K562 (cell line): ENCODE results near the gene ADAMTSL2. TPM values are rescaled to one million over a fixed set of nuclear protein-coding genes. Genes with fewer than 3 reads are reported as not detected.

Experiments
- ATAC-seq: fragments of 200-7000 bp; cut with Tn5 transposase; 3 replicates; pipeline ENCODE4 v1.9.1; 2020; ENCODE audit warnings: moderate library complexity
- BruUV-seq: library from RNA; stranded (reverse); fragments of 400-500 nt; replicated peaks from 2 replicates; lab custom pipeline; 2021; lab: Mats Ljungman, UMichigan
- CTCF ChIA-PET: fragments of 300-600 bp; formaldehyde crosslinking; extraction: SDS; loops from one replicate; lab custom pipeline; 2021; ENCODE audit warnings: low intra/inter-chr PET ratio; lab: Yijun Ruan, JAX
- POLR2A ChIA-PET: fragments of 300-600, 350-650 bp; sonication (Branson Sonifier 250); formaldehyde crosslinking; extraction: SDS; loops from one replicate; lab custom pipeline; 2021; ENCODE audit warnings: antibody characterized with exemption, inconsistent platforms; lab: Yijun Ruan, JAX
- DNase-seq, 4 experiments: peaks; one replicate each; pipeline versions ENCODE4 v3.0.0 to v3.0.0-alpha.2; 2011 to 2018; ENCODE audit warnings: low spot score in 3 of 4, mixed read lengths in 3 of 4; ENCODE audit errors: extremely low read depth in 1 of 4
- FAIRE-seq: peaks from 2 replicates; lab custom pipeline; 2011; peaks lifted over from hg19 to GRCh38; lab: Jason Lieb, UNC
- H2AFZ ChIP-seq: 2 replicates; pipeline ENCODE4 v1.6.0; 2011; ENCODE audit warnings: low read depth, low read length, control low read depth, inconsistent platforms
- H3K27ac ChIP-seq: fragments of 200-600 bp; 3 replicates; pipeline ENCODE4 v1.8.0; 2011; ENCODE audit warnings: low read depth, mild to moderate bottlenecking, control low read depth, inconsistent platforms, low read length, moderate library complexity, mixed read lengths; ENCODE audit errors: extremely low read depth
- H3K27me3 ChIP-seq, 2 experiments: fragments of 300-600 bp in 1 of 2; 2 replicates in 1 of 2; 3 replicates in 1 of 2; pipeline versions ENCODE4 v1.6.0 to v1.8.0; 2011; ENCODE audit warnings: inconsistent platforms in 2 of 2, low read length in 2 of 2, mild to moderate bottlenecking in 1 of 2, mixed read lengths in 1 of 2, moderate library complexity in 1 of 2; ENCODE audit not compliant: control insufficient read depth in 2 of 2, insufficient read depth in 2 of 2
- H3K36me3 ChIP-seq: fragments of 300-600 bp; 3 replicates; pipeline ENCODE4 v1.8.0; 2011; ENCODE audit warnings: mild to moderate bottlenecking, low read length, inconsistent platforms; ENCODE audit not compliant: control insufficient read depth, insufficient read depth
- H3K4me1 ChIP-seq, 2 experiments: fragments of 200-600 bp in 1 of 2; replicated peaks in 1 of 2; 2 replicates in 1 of 2; 3 replicates in 1 of 2; pipeline versions ENCODE4 v1.5.1 to v1.8.0; 2011; ENCODE audit warnings: inconsistent platforms in 2 of 2, low read length in 2 of 2, mild to moderate bottlenecking in 1 of 2, mixed read lengths in 1 of 2, moderate library complexity in 1 of 2; ENCODE audit not compliant: control insufficient read depth in 2 of 2, insufficient read depth in 2 of 2
- H3K4me2 ChIP-seq: 2 replicates; pipeline ENCODE4 v1.6.1; 2011; ENCODE audit warnings: low read length, control low read depth, inconsistent platforms, mixed read lengths; ENCODE audit not compliant: insufficient read depth
- H3K4me3 ChIP-seq: fragments of 200-600 bp; sonication (generic), shearing (Covaris generic); 2 replicates; pipeline ENCODE4 v1.5.1; 2016; ENCODE audit warnings: control low read depth, inconsistent platforms
- H3K79me2 ChIP-seq: fragments of 200-600 bp; 3 replicates; pipeline ENCODE4 v1.8.0; 2011; ENCODE audit warnings: low read length, inconsistent platforms; ENCODE audit not compliant: control insufficient read depth, insufficient read depth
- H3K9ac ChIP-seq, 2 experiments: 2 replicates each; pipeline versions ENCODE4 v1.6.0 to v1.6.1; 2011; ENCODE audit warnings: low read depth in 2 of 2, low read length in 2 of 2, control low read depth in 1 of 2, inconsistent platforms in 1 of 2, mild to moderate bottlenecking in 1 of 2, mixed read lengths in 1 of 2; ENCODE audit not compliant: insufficient read depth in 1 of 2
- H3K9me1 ChIP-seq: one replicate; pipeline ENCODE4 v1.6.0; 2011; ENCODE audit warnings: inconsistent platforms, mild to moderate bottlenecking, low read length, moderate library complexity; ENCODE audit not compliant: control insufficient read depth, insufficient read depth
- H3K9me3 ChIP-seq: replicated peaks from 2 replicates; pipeline ENCODE4 v1.5.1; 2011; ENCODE audit warnings: low read depth, low read length, inconsistent platforms; ENCODE audit not compliant: control insufficient read depth, insufficient read depth
- H4K20me1 ChIP-seq: replicated peaks from 2 replicates; pipeline ENCODE4 v1.6.1; 2011; ENCODE audit warnings: low read length, inconsistent platforms, mixed read lengths; ENCODE audit not compliant: control insufficient read depth, insufficient read depth
- WGBS: fragments of 100-300 bp; shearing (Covaris generic); methylation state at CpG from one replicate; pipeline ENCODE4 v1.1.6; 2016; ENCODE audit warnings: low coverage, mixed read lengths; ENCODE audit not compliant: insufficient coverage; ENCODE audit errors: missing lambda C conversion rate; 5-methylcytosine and 5-hydroxymethylcytosine counted together
- in situ Hi-C: fragments of 300-500 bp; cut with MboI; formaldehyde crosslinking; loops from 4 replicates; pipeline ENCODE4 v1.15.0; 2018; ENCODE audit warnings: inconsistent platforms, mixed read lengths
- intact Hi-C: fragments of 100-400 bp; cut with micrococcal nuclease; formaldehyde crosslinking; loops from 2 replicates; pipeline ENCODE4 v1.14.2; 2022
- polyA plus RNA-seq, 8 experiments: library from polyadenylated mRNA; depleted of rRNA in 4 of 8; stranded (reverse) in 5 of 8; unstranded in 3 of 8; fragments of >200 nt; fragmentation: Nextera tagmentation in 2 of 8; fragmentation: Illumina TruSeq in 1 of 8; extraction: Ambion mirVana in 2 of 8; extraction: Trizol in 1 of 8; gene quantifications; 2 replicates each; pipeline versions ENCODE4 v1.2.1 to v1.2.3, GENCODE V29; 2011 to 2014; ENCODE audit warnings: inconsistent platforms in 1 of 8, missing spikeins in 1 of 8
- total RNA-seq, 7 experiments: library from RNA; depleted of rRNA in 6 of 7; stranded (reverse); fragments of >200 nt in 6 of 7; fragmentation: Illumina TruSeq in 2 of 7; extraction: Trizol in 2 of 7; gene quantifications; 2 replicates each; pipeline versions ENCODE4 v1.2.1 to v1.2.3, GENCODE V29; 2011 to 2021; ENCODE audit warnings: low replicate concordance in 1 of 7
- TF ChIP-seq, protein P1 (sequence below), 2 experiments: IDR thresholded peaks; 2 replicates each; pipeline ENCODE4 v1.6.1; 2011; ENCODE audit warnings: borderline replicate concordance in 1 of 2, control low read depth in 1 of 2, low read depth in 1 of 2, low read length in 1 of 2, mild to moderate bottlenecking in 1 of 2, mixed read lengths in 1 of 2, moderate library complexity in 1 of 2; ENCODE audit not compliant: insufficient read depth in 1 of 2, insufficient read length in 1 of 2, poor library complexity in 1 of 2, severe bottlenecking in 1 of 2; ENCODE audit errors: extremely low read depth in 1 of 2
- TF ChIP-seq, protein P2 (sequence below): fragments of 250-450 bp; sonication (Bioruptor Pico); IDR thresholded peaks from 2 replicates; pipeline ENCODE4 v1.5.0; 2021; ENCODE audit warnings: mild to moderate bottlenecking, borderline replicate concordance

ADAMTSL2 gene
- total and polyA plus RNA-seq, 9 of the 15 experiments (the other 6 are each of a cell fraction or from before 2014, with no cell fraction given), result 0.04 TPM; not detected in 8

- ChIA-PET POLR2A (no interaction called here), CTCF (no interaction called here)
- in situ Hi-C loops, result no loop called here
These were observed 36.2 kb downstream of the ADAMTSL2 start for GRCh38 chr9:133570691-133571080.

More at GRCh38 chr9:133570691-133571080, 36.2 kb downstream of the ADAMTSL2 start:
- no TSS peak for BruUV-seq
- Histone ChIP-seq H3K9me3 (no peaks in the 10 kb centered on the region), H3K36me3 (no peaks in the 10 kb centered on the region), H3K4me3 (no peak overlapping the region), H2AFZ (no peak overlapping the region), H3K4me1 (peaks cover 0 to 14% of the 10 kb centered on the region in 2 experiments; a peak in 2 of 5 replicates), H3K79me2 (no peaks in the 10 kb centered on the region), H3K27me3 (peaks cover 18 to 86% of the 10 kb centered on the region in 2 experiments; a peak in 4 of 5 replicates), H3K9me1 (no peaks in the 10 kb centered on the region), H3K27ac (no peak overlapping the region), H3K9ac (no peak overlapping the region), H4K20me1 (peaks cover 13% of the 10 kb centered on the region; the same call in 1 of the 2 replicates), H3K4me2 (no peak overlapping the region)
- DNase-seq (no peak), ATAC-seq (no peak), FAIRE-seq (no peak)
- WGBS, result 2% methylated on average over 16 of the region's 16 CpGs
- TF ChIP-seq, protein P1, sequence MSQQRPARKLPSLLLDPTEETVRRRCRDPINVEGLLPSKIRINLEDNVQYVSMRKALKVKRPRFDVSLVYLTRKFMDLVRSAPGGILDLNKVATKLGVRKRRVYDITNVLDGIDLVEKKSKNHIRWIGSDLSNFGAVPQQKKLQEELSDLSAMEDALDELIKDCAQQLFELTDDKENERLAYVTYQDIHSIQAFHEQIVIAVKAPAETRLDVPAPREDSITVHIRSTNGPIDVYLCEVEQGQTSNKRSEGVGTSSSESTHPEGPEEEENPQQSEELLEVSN (IDR thresholded peaks at IDR 0.05; ENCODE audit: borderline replicate concordance in 1 of 2, extremely low read depth in 1 of 2, insufficient read depth in 1 of 2, insufficient read length in 1 of 2, low read depth in 1 of 2, low read length in 1 of 2, poor library complexity in 1 of 2, severe bottlenecking in 1 of 2), result peak in 1 of 2 experiments; percentile 2
- TF ChIP-seq, protein P2, sequence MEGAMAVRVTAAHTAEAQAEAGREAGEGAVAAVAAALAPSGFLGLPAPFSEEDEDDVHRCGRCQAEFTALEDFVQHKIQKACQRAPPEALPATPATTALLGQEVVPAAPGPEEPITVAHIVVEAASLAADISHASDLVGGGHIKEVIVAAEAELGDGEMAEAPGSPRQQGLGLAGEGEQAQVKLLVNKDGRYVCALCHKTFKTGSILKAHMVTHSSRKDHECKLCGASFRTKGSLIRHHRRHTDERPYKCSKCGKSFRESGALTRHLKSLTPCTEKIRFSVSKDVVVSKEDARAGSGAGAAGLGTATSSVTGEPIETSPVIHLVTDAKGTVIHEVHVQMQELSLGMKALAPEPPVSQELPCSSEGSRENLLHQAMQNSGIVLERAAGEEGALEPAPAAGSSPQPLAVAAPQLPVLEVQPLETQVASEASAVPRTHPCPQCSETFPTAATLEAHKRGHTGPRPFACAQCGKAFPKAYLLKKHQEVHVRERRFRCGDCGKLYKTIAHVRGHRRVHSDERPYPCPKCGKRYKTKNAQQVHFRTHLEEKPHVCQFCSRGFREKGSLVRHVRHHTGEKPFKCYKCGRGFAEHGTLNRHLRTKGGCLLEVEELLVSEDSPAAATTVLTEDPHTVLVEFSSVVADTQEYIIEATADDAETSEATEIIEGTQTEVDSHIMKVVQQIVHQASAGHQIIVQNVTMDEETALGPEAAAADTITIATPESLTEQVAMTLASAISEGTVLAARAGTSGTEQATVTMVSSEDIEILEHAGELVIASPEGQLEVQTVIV (CRISPR knock-in tag), result no peak
- intact Hi-C loops, result no loop called here
